Sigmoid colon (tissue), 4 donors: ENCODE measurements around the gene CFAP69.

Experiments
- CTCF ChIP-seq, 4 experiments: fragments of 450-650 bp in 3 of 4; fragments of 200-600 bp in 1 of 4; IDR thresholded peaks; one replicate each; pipeline ENCODE4 v1.5.1; 2016 to 2019; ENCODE audit warnings: antibody characterized with exemption in 4 of 4, mild to moderate bottlenecking in 3 of 4, moderate library complexity in 2 of 4
- EP300 ChIP-seq, 4 donors: sonication (generic); formaldehyde crosslinking; IDR thresholded peaks; one replicate each; pipeline ENCODE4 v1.6.1; 2017; ENCODE audit warnings: antibody characterized with exemption in 4 of 4
- POLR2A ChIP-seq, 2 donors: fragments of 450-650 bp; IDR thresholded peaks; one replicate each; pipeline ENCODE4 v1.6.1; 2016; ENCODE audit warnings: antibody characterized with exemption in 2 of 2, mild to moderate bottlenecking in 2 of 2, moderate library complexity in 2 of 2

- TF ChIP-seq CTCF (IDR thresholded peaks at IDR 0.05) (no peak), EP300 (IDR thresholded peaks at IDR 0.05) (no peak), POLR2A (IDR thresholded peaks at IDR 0.05) (no peak)
Measured at GRCh38 chr7:90274161-90274560, 29.2 kb downstream of the CFAP69 start.
